HG03439 (cell line): ENCODE data around the gene CNDP2.

ENCODE experiments used
- ATAC-seq: cut with Tn5 transposase; IDR thresholded peaks from one replicate; pipeline ENCODE4 v1.9.1; 2021; ENCODE audit warnings: mild to moderate bottlenecking, moderate library complexity; ENCODE audit not compliant: unreplicated experiment

CNDP2 gene

DNA sequence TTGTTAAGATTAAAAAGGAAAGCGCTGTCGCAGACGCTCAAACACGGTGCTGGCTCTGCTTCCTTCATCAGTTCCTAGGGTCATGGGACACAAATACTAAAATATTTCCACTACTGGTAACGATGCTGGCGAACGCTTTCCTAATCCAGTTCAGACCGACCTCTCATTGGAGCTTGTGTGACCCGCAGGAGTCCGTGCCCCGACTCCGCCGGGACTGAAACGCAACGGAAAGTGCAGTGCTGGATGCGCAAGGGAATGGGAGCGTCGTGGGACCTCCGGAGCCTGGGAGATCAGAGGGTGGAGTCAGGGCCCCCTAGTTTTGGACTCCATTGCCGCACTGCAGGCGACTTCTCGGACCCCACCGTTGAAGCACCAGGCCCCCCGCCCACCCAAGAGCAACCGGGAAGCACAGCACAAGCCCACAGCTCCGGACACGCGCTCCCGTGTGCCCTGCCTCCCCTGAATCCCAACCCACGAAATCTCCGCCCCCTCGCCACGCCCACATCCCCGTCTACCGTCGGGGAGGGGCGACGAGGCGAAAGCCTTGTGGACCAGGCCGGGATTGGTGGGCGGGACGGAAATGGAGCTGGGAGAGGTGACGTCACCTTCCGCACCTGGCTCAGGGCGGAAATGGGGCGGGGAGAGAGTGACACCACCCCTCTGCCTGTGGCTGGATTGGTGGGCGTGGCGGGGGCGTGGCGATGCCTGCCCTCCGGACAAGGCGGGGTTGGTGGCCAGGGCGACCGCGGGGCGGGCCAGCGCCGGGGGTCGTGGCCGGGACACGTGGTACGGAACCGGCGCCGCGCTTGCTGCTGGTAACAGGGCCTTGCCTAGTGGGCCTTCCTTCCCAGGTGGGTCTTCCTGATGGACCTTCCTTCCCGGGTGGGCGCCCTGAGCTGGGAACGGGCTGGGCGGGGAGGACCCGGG lies at the start of gene CNDP2:
Gene CNDP2 (plus strand): TSS at position 783 of the 927 bp plus-strand sequence. CDS start 3,611 bp downstream, outside the sequence.
- peak; percentile 83 for ATAC-seq

GRCh38 chr18:74446631-74447403 lies 49.3 kb upstream of the CNDP2 start:
- ATAC-seq, result no peak

DNA sequence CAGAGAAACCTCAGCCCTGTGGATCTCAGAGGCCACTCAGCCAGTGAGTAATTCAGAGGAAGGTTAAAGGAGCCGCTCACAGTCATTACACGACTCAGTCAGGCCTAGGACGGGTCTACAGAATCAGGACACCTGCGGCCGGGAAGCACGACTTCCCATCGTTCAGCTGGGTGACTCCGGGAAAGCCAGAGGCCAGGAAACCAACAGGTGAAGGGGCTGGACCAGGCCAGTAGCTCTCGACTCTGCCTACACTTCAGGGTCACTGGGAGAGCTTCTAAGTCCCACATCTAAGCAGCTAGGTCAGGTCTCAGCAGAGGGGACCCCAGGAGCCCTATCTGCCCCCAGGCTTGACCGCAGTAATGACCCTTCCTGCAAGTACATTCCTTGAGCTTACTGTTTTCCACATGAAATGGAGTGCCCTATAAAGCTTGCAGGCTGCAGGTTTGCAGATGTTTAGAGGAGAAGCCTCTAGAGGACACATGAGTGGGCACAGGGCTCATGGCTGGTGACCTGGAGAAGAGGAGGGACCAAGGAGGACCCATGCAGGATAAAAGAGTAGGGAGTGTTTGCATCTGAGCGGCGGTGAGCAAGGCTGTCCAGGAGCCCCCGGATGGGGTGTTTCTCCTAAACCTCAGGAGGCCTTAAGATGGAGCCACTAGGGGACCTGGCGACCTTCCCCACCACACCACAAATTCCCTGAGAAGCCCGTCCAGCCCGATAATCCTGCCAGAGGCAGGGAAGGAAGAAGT lies 48.6 kb upstream of the CNDP2 start:
- no peak for ATAC-seq

- ATAC-seq, result no peak
These were observed 45.5 kb upstream of the CNDP2 start for GRCh38 chr18:74450626-74451025.

DNA sequence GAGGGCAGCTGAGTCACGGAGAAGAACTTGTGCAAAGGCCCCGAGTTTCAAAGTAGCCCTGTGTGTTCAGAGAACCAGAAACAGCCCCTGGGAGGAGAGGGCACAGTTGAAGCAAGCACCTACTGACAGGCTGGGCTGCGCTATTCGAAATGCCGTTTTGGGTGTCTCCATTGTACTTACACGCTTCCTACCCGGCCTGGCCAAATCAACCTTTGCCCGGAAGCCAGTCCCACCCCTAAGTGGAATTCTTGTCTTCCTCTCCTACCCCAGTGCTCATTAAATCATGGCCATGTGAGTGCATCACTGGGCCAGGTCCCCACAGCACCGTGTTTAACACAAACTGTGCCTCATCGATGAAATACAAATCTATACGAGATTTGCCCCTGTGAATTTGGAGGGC lies 45.0 kb upstream of the CNDP2 start:
- ATAC-seq, result no peak

DNA sequence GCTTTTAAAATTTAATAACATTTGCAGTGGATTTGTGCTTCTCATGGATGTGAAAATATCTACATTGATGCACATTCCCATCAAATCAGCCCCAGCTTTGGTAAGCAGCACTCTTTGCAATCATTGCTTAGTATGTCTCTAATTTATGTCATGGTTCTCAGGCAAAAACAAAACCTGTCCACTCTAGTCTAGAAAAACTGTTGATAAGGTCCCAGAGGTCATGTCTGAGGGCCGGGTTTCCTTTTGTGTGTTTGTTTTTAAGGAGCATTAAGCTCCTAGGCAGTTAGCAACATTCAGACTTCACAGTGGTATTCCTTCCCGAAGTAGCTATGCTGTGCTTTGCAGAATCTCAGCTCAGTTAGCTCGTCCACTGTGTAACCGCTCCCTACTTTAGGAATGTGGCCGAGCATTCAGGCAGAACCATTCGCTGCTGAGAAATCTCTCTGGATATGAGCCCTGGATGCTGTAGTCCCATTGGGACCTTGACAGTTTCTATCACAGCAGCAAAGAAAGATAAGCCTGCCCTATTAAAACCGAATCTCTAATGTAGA lies 43.1 kb upstream of the CNDP2 start:
- ATAC-seq, result no peak

DNA sequence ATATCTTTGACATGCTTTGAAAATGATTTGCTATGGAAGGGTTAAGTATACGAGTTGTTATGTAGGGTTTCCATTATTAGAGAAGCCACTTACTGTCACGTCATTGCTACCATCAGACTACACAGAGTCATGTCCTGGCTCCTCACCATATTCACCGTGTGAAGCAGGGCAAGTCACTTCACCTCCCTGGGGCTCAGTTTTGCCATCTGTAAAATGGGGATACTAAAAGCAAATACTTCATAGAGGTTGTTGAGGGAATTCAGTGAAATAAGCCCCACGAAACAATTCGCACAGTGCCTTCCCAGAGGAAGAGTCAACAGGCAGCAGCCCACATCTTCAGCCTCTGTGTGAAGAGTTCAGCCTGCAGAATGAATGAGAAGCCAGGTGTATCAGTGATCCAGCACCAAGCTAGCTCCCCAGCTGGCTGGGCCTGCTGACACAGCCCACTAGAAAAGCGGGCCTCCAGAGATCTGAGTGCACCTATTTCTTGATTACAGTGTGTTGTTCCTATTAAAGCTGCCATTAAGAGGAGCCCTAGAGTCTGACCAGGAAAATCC lies 42.4 kb upstream of the CNDP2 start:
- no peak for ATAC-seq

GRCh38 chr18:74454279-74454751 lies 41.8 kb upstream of the CNDP2 start:
- no peak for ATAC-seq

DNA sequence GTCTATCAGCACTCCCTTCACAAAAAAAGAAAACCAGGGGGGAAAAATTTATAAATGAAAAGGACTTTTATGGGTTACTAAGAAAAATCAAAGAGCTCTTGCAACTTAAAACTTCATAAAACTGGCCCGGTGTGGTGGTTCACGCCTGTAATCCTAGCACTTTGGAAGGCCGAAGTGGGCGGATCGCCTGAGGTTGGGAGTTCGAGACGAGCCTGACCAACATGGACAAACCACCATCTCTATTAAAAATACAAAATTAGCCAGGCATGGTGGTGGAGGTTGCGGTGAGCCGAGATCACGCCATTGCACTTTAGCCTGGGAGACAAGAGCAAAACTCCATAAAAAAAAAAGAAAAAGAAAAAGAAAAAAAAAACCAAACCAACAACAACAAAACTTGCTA lies 40.8 kb upstream of the CNDP2 start:
- no peak for ATAC-seq

- ATAC-seq, result no peak
These were observed 40.2 kb upstream of the CNDP2 start for GRCh38 chr18:74456017-74456348.

DNA sequence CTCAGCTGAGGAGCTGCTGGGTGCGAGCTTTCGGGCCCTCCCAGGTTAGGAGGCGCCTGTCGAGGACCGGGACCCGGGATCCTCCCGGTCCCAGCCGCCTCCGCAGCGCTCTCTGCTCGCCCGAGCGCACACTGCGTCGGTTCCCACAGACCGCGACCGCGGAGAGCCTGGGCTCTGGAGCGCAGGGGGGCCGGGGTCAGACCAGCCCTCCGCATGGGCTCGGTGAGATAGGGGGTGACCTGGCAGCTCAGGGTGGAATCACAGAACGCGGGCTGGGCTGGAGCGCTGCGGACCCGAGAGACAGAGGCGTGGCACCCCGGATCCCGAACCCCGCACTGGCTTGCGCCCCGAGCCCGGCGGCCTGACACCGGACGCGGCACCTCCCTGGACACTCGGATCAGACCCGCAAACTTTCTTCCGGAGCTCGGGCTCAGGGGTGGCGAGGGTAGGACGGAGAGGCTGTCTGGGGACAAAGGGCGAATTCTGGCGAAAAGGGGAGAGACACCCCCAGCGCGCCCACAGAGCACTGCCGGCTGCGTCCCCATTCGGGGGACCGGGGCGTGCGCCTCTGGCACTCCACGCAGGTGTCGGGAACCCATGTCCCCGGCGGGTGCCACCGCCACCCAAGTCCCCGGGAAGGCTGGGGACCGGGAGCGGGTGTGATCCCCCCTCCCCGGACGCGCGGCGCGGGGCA lies 39.7 kb upstream of the CNDP2 start:
- no peak for ATAC-seq

- no peak for ATAC-seq
These were observed 39.0 kb upstream of the CNDP2 start, which contains the start of gene DIPK1C for GRCh38 chr18:74457043-74457724. Gene DIPK1C (minus strand): TSS chr18:74457308. CDS start chr18:74457259, 49 bp downstream.

DNA sequence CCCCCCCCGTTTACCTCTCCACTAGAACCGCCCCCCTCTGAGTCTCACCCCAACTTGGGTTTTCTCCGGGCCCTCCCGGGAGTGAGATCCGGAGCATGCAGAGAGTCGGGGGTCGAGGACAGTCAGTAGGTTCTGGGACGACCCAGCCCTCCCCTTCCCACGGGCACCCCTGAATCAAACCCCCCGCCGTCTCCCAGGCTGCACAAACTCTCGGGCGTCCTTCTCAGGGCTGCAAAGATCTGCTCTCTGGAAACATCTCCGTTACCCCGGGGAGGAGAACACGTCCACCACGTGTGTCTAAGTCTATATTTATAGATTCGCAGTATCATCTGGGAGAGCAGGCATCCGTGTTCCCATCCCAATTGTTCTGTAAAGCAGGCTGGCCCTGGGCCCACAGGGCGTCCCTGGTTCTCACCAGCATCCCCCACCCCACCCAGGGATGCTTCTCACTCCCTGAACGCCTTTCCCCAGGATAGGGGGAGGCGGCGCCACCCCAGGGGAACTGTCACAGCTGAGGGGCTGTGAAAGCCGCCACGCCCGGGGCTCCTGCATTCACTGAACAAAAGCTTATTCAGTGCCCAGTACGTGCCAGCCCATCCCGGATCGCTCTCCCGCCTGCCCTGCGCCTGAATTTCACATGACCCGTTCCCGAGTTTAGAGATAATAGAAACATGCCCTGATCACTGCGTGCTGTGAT lies 38.3 kb upstream of the CNDP2 start:
- ATAC-seq, result no peak

GRCh38 chr18:74459889-74460288 lies 36.3 kb upstream of the CNDP2 start:
- no peak for ATAC-seq

DNA sequence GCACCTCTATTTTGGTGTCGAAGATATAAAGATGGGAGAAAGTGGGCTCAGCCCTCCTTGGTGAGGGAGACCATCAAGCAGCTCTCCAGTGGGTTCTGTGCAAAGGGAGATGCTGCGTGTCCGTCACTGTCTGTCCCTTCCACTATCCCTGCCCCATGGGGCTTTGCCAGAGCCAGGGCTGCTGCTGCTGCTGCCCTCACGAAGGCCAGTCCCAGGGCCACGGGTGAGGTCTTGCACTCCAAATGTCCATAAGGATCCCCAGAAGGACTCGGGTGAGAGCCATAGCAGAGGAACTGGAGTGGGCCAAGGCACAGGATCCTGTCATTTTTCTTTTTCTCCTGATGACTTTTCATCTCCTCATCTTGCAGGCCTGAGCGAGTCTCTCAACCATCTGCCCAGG lies 35.3 kb upstream of the CNDP2 start:
- ATAC-seq, result no peak

- ATAC-seq, result no peak
These were observed 32.9 kb upstream of the CNDP2 start for GRCh38 chr18:74463254-74463653.

GRCh38 chr18:74463983-74464382 lies 32.2 kb upstream of the CNDP2 start:
- ATAC-seq, result no peak

- no peak for ATAC-seq
These were observed 30.4 kb upstream of the CNDP2 start for GRCh38 chr18:74465775-74466174.
